HCT116 (cell line): ENCODE data around the gene ANKDD1A. TPM values are rescaled to one million over a fixed set of nuclear protein-coding genes. Genes with fewer than 3 reads are reported as not detected.
A peak's percentile ranks its signal among the peaks of the same experiment; 100 is the strongest.

Experiments
- ATAC-seq: fragments of 200-7000 bp; cut with Tn5 transposase; 2 replicates; pipeline ENCODE4 v1.9.1; 2020; ENCODE audit warnings: mild to moderate bottlenecking, moderate library complexity
- BruUV-seq: library from RNA; stranded (reverse); fragments of 400-500 nt; replicated peaks from 2 replicates; lab custom pipeline; 2021; lab: Mats Ljungman, UMichigan
- CTCF ChIA-PET: fragments of 300-600 bp; sonication (Branson Sonifier 250); formaldehyde crosslinking; loops from one replicate; lab custom pipeline; 2021; ENCODE audit warnings: antibody characterized with exemption; lab: Charles Lee
- POLR2A ChIA-PET: fragments of 300-600, 350-600 bp; sonication (Branson Sonifier 250); formaldehyde crosslinking; loops from one replicate; lab custom pipeline; 2021; ENCODE audit warnings: antibody characterized with exemption; lab: Charles Lee
- RAD21 ChIA-PET, 2 experiments: fragments of 300-600 bp; sonication (Branson Sonifier 250); formaldehyde crosslinking; loops; one replicate each; lab custom pipeline; 2023; ENCODE audit warnings: low total read pairs in 2 of 2; ENCODE audit not compliant: uncharacterized antibody in 2 of 2, unreplicated experiment in 2 of 2, low non-redundant PET in 1 of 2; lab: Charles Lee
- DNase-seq: peaks from one replicate; pipeline ENCODE4 v3.0.0-alpha.2; 2010; ENCODE audit warnings: low read depth, low spot score
- H2AFZ ChIP-seq: fragments of 200-600 bp; shearing (Covaris generic), sonication (generic); 2 replicates; pipeline ENCODE4 v1.6.1; 2017; ENCODE audit warnings: low read depth, mixed run types, mixed read lengths, antibody characterized with exemption, low read length; ENCODE audit not compliant: poor library complexity, severe bottlenecking
- H3K27ac ChIP-seq: 2 replicates; pipeline ENCODE4 v1.5.1; 2012; ENCODE audit warnings: low read depth, low read length
- H3K27me3 ChIP-seq: fragments of 200-600 bp; sonication (generic); 2 replicates; pipeline ENCODE4 v1.6.1; 2016; ENCODE audit warnings: mixed run types, low read length, mixed read lengths; ENCODE audit not compliant: insufficient read depth
- H3K36me3 ChIP-seq, 2 experiments: fragments of 200-500 bp in 1 of 2; fragments of 200-600 bp in 1 of 2; sonication (Bioruptor generic) in 1 of 2; sonication (generic) in 1 of 2; 2 replicates each; pipeline versions ENCODE4 v1.5.1 to v1.6.1; 2014 to 2016; ENCODE audit warnings: low read length in 2 of 2, inconsistent platforms in 1 of 2, mixed read lengths in 1 of 2, mixed run types in 1 of 2; ENCODE audit not compliant: insufficient read depth in 2 of 2, control insufficient read depth in 1 of 2
- H3K4me1 ChIP-seq, 2 experiments: fragments of 200-600 bp in 1 of 2; sonication (generic) in 1 of 2; 2 replicates each; pipeline versions ENCODE4 v1.5.1 to v1.6.1; 2012 to 2017; ENCODE audit warnings: low read length in 2 of 2, inconsistent platforms in 1 of 2, mild to moderate bottlenecking in 1 of 2, mixed read lengths in 1 of 2, mixed run types in 1 of 2, moderate library complexity in 1 of 2; ENCODE audit not compliant: insufficient read depth in 2 of 2, control insufficient read depth in 1 of 2
- H3K4me2 ChIP-seq: fragments of 200-600 bp; sonication (generic); 2 replicates; pipeline ENCODE4 v1.6.1; 2017; ENCODE audit warnings: mixed run types, low read length, mixed read lengths
- H3K4me3 ChIP-seq, 2 experiments: fragments of 200-600 bp in 1 of 2; sonication (generic) in 1 of 2; replicated peaks in 1 of 2; 2 replicates each; pipeline ENCODE4 v1.5.1; 2011 to 2016; ENCODE audit warnings: low read length in 2 of 2, control low read depth in 1 of 2, low read depth in 1 of 2, mild to moderate bottlenecking in 1 of 2, mixed read lengths in 1 of 2, mixed run types in 1 of 2
- H3K79me2 ChIP-seq: fragments of 200-600 bp; sonication (generic); 2 replicates; pipeline ENCODE4 v1.6.1; 2017; ENCODE audit warnings: mild to moderate bottlenecking, mixed run types, low read length, moderate library complexity, mixed read lengths; ENCODE audit not compliant: insufficient read depth
- H3K9ac ChIP-seq: fragments of 200-600 bp; sonication (generic); 2 replicates; pipeline ENCODE4 v1.6.1; 2016; ENCODE audit warnings: low read length, mixed read lengths
- H3K9me2 ChIP-seq: fragments of 200-600 bp; sonication (generic), shearing (Covaris generic); 2 replicates; pipeline ENCODE4 v1.6.1; 2017; ENCODE audit warnings: mixed run types, mild to moderate bottlenecking, moderate library complexity; ENCODE audit not compliant: insufficient read depth
- H3K9me3 ChIP-seq, 2 experiments: fragments of 200-500 bp in 1 of 2; fragments of 200-600 bp in 1 of 2; sonication (Bioruptor generic) in 1 of 2; sonication (generic) in 1 of 2; 2 replicates each; pipeline ENCODE4 v1.6.1; 2014 to 2017; ENCODE audit warnings: low read length in 2 of 2, mixed read lengths in 2 of 2, inconsistent platforms in 1 of 2, low read depth in 1 of 2, mild to moderate bottlenecking in 1 of 2, mixed run types in 1 of 2, moderate library complexity in 1 of 2; ENCODE audit not compliant: control insufficient read depth in 1 of 2, insufficient read depth in 1 of 2
- H4K20me1 ChIP-seq: fragments of 200-600 bp; sonication (generic), shearing (Covaris generic); 2 replicates; pipeline ENCODE4 v1.6.1; 2017; ENCODE audit warnings: mixed run types, mild to moderate bottlenecking, moderate library complexity; ENCODE audit not compliant: insufficient read depth
- ATF3 ChIP-seq: IDR thresholded peaks from 2 replicates; pipeline ENCODE4 v1.6.1; 2012
- CEBPB ChIP-seq: IDR thresholded peaks from 2 replicates; pipeline ENCODE4 v1.6.1; 2012; ENCODE audit warnings: low read depth
- EZH2 ChIP-seq: fragments of 200-600 bp; sonication (generic); IDR thresholded peaks from 2 replicates; pipeline ENCODE4 v1.6.1; 2017; ENCODE audit warnings: antibody characterized with exemption, mixed run types
- POLR2A ChIP-seq: IDR thresholded peaks from 2 replicates; pipeline ENCODE4 v1.7.0; 2011; ENCODE audit warnings: borderline replicate concordance; ENCODE audit not compliant: insufficient read depth, insufficient read length; ENCODE audit errors: extremely low read depth
- RAD21 ChIP-seq: IDR thresholded peaks from 2 replicates; pipeline ENCODE4 v1.6.1; 2012; ENCODE audit warnings: low read depth, mild to moderate bottlenecking
- ZFX ChIP-seq: fragments of 450-650 bp; IDR thresholded peaks from 2 replicates; pipeline ENCODE4 v1.6.1; 2017
- intact Hi-C: fragments of 100-400 bp; cut with micrococcal nuclease; formaldehyde crosslinking; loops from 2 replicates; pipeline ENCODE4 v1.10.0; 2022
- total RNA-seq: library from RNA; stranded (reverse); gene quantifications from one replicate; pipeline ENCODE4 v1.2.1, GENCODE V29; 2021; ENCODE audit not compliant: unreplicated experiment
- TF ChIP-seq, protein P1 (sequence below): IDR thresholded peaks from 2 replicates; pipeline ENCODE4 v1.6.1; 2012

Gene ANKDD1A
- total RNA-seq, 1 experiment from 2014 or later: 8.1 TPM

- H2AFZ ChIP-seq: peak overlapping the region; percentile 97
- peak overlapping the region; percentile 100 for H3K4me2 ChIP-seq
- H3K9ac ChIP-seq: peak overlapping the region; percentile 68
- H4K20me1 ChIP-seq: no peaks in the 10 kb centered on the region
- H3K4me3 ChIP-seq: peak overlapping the region; percentile 61 to 84
- ChIA-PET POLR2A (no interaction called here), CTCF (interaction anchor here (1.3 kb wide), 1 partner anchor 181 kb away, joined by 3 read pairs; no protein-coding TSS in a partner anchor), RAD21 (no interaction called here)
- intact Hi-C loops: no loop called here
- no peaks in the 10 kb centered on the region for H3K27me3 ChIP-seq
- peaks cover 2 to 19% of the 10 kb centered on the region in 2 experiments; a peak in 3 of 4 replicates for H3K4me1 ChIP-seq
- DNase-seq (no peak), ATAC-seq (no peak)
- H3K27ac ChIP-seq: no peak overlapping the region
- no peaks in the 10 kb centered on the region for H3K36me3 ChIP-seq
- no peaks in the 10 kb centered on the region for H3K9me2 ChIP-seq
- H3K79me2 ChIP-seq: 0 out of 2 replicates have a peak, but pooled peaks cover 6% of the 10 kb centered on the region
- BruUV-seq: no TSS peak
- TF ChIP-seq, protein P1, sequence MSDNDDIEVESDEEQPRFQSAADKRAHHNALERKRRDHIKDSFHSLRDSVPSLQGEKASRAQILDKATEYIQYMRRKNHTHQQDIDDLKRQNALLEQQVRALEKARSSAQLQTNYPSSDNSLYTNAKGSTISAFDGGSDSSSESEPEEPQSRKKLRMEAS: no peak
- TF ChIP-seq POLR2A: no peak
- no peak for TF ChIP-seq CEBPB
- TF ChIP-seq EZH2: no peak
- no peak for TF ChIP-seq ATF3
- TF ChIP-seq RAD21: no peak
- TF ChIP-seq ZFX: no peak
- H3K9me3 ChIP-seq: no peaks in the 10 kb centered on the region
Observed at GRCh38 chr15:64912379-64913325, 950 bp downstream of the ANKDD1A start.
